NCI-H2196 (cell line): ENCODE measurements around the gene VPS8.

ENCODE experiments used
- DNase-seq: peaks from one replicate; lab custom pipeline; 2025; ENCODE audit not compliant: unreplicated experiment; lab: John Stamatoyannopoulos, UW

The VPS8 gene

DNA sequence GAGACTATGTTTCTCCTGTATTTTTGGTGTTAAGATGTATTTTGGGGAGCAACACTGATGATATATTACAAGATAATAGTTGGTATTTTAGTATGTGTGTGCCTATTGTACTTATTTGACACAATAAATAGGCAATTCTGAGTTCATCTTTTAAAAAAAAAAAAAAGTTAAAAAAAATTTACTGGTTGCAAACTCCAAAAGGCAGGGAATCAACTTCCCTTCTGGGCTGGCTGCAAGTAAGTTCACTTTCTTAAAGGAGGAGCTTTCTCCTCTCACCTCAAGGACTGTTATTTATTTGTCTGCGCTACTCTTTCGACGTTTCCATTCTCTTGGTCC lies 335 bp upstream of the VPS8 start:
- no peak for DNase-seq

DNA sequence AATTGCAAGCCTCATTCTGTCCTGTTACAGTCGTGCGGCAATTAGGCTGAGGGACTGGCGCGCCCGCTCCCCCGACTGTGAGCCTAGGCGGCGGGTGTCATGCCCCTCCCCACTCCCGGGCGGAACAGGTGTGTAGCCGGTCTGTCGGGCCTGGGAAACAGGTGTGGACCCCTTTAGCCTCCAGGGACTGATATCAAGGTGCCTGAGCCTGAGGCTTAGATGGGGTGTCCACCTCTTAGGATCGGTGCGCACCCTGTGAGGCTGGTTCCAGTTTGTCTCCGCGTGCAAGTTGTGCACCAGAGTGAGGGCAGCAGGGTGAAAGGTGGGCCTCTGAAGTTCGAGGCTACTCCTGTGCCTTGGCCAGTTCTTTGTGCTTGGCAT lies 686 bp downstream of the VPS8 start:
- DNase-seq = no peak

DNA sequence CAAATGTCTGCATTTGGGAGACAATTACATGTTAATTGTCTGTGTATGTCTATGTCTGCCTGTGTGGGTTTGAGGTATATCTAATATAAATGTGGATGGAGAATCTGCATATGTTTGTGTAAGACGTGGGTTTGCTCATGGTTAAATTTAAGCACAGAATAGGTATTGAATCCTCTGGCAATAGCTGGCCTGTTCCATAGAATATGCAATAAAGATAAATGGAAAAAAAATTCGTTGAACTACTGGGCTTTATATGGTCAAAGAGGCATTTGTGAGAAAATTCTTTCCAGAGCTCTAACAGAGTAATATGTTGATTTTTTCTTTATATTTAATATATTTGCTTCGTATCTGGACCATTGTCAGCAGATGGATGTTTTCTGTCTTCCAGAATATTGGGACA lies 1.4 kb downstream of the VPS8 start:
- DNase-seq = no peak

DNA sequence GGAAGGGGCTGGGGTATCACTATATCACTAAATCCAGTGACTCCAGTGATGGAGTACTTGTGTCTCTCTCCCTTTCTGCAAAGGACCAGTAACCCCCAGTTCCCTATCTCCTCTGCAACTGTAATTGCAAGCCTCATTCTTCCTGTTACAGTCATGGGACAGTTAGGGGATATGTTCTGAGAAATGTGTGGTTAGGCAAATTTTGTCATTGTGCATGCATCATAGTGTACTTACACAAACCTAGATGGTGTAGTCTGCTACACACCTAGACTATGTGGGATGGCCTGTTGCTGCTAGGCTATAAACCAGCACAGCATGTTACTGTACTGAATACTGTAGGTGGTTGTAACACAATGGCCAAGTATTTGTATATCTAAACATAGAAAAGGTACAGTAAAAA lies 2.2 kb downstream of the VPS8 start:
- DNase-seq = no peak

DNA sequence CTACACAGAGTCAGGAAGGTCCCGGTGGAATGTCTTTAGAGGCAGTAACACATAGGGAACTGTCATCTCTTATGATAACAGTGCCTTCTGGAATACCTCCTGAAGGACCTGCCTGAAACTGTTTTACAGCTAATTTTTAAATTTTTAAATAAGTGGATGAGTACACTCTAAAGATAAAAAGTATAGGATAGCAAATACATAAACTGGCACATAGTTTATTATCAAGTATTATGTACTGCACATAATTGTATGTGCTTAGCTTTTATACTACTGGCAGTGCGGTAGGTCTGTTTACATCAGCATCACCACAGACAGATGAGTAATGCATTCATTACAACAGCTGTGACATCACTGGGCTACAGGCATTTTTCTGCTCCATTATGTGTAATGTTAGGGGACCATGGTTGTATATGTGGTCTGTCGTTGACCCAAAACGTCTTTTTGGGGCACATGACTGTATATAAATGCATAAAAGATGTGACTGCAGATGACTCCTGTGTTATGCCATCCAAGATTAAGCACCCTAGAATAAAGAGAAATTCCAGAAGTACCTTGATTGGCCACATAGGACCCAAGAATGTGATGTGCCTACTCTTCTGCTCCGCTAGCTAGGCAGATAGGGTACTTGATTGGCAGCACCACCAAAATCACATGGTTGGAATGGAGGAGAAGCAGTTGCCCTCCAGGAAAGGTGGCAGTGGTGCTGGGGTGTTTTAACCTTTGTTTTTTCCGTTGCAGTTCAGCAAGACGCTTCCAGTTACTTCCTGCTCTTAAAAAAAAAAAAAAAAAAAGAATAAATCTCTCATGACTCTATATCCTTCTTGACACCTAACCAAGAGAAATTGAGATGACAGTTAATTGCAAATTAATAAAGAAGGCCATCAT lies 3.3 kb downstream of the VPS8 start:
- no peak for DNase-seq

DNA sequence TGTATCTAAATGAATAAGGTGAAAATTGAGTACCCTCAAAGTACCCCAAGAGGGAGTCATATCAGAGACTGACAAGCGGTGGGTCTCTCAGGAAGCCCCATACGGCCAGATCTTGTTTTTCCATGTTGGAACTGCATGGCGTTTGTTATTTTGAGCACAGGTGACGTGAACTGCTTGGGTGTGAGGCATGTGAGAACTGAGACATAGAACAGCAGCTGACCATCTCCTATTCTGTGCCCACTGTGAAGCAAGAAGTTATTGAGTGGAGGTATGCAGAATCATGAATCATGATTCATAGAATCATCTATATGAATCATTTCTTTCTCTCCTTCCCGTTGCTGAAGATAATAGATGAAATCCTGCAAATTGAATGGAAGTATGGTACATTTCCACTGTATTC lies 4.6 kb downstream of the VPS8 start:
- DNase-seq = no peak

DNA sequence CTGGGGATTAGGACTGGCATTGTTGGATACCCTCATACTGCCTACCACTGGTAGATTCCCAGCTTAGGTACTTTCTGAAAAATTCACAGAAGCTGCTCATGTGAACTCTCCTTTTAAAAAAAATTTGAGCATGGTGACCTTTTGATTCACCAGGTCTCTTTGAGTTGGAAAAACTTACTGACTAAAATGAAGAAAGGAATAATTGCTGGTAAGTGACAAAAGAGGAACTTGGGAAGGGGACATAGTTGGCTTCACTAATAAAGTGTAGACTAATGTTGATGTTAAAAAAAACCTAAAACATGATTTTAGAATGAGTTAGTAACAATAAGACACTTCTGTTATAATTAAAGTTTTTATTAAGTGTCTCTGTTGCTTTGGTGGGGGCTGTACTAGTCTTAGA lies 8.6 kb downstream of the VPS8 start:
- no peak for DNase-seq

DNA sequence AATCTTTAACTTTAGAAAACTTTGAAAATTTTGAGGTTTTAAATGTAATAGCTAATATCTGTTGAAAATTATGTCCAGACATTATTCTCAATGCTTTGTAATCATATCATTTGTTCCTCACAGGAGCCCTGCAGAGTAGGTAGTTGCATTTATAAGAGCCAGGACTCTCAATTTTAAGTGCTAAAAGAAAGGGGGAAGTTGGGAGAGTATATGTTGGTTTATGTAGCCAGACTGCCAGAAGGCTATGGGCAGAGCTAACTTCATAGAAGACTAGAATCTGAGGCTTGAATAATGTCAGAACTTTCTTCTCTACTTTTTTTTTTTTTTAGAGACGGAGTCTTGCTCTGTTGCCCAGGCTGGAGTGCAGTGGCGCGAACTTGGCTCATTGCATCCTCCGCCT lies 9.1 kb downstream of the VPS8 start:
- DNase-seq = no peak

DNA sequence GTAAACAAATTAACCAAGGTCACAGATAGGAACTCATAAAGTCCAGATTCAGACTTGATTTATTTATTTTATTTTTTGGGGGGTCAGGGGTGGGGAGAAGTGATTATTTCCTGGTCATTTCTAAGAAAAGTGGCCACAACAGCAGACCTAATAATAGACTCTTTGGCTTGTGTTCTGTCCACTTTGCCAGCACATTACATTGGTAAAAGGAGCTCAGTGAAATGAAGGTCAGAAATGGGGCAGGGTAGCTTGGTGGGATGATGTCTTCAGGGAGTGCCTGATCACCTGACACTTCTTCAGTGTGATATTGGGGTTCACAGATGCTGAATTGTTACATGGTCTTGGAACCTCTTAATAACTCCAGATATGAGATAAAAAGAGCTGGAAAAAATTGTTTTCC lies 10.1 kb downstream of the VPS8 start:
- DNase-seq = no peak

DNA sequence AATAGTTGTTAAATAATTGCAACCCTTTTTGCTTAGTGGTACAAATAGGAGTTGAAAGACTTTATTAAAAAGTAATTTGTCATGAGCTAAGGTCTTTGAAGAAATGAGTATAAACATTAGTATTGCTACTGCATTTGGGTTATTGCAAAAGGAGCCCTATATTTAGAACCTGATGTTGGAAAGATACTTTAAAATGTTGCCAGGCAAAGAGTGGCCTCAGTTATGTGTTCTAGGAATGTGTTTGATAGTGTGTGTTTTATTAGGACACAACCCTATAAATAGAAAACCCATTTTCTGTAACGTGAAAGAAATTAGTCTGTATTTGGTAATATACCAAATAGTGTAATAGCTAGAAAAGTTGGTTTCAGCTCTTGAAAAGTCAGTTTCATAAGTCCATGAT lies 10.7 kb downstream of the VPS8 start:
- no peak for DNase-seq

DNA sequence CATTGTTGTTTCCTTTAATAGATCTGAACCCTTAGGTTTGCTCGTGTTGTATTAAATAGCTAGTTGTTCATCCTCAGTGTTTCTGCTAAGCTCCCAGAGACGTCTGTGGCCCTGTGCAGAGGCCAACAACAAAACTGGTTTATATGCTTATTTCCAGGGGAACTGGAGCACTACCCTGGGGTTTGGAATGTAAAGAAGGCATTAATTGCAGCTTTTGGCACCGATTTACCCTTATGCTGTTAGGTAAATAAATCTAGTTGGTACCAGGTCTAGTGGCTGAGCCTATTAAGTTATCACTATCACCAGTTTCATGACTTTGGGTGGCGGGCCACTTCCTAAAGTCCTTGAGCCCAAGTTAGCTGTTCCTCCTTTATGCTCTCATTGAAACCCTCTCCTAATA lies 12.0 kb downstream of the VPS8 start:
- no peak for DNase-seq

DNA sequence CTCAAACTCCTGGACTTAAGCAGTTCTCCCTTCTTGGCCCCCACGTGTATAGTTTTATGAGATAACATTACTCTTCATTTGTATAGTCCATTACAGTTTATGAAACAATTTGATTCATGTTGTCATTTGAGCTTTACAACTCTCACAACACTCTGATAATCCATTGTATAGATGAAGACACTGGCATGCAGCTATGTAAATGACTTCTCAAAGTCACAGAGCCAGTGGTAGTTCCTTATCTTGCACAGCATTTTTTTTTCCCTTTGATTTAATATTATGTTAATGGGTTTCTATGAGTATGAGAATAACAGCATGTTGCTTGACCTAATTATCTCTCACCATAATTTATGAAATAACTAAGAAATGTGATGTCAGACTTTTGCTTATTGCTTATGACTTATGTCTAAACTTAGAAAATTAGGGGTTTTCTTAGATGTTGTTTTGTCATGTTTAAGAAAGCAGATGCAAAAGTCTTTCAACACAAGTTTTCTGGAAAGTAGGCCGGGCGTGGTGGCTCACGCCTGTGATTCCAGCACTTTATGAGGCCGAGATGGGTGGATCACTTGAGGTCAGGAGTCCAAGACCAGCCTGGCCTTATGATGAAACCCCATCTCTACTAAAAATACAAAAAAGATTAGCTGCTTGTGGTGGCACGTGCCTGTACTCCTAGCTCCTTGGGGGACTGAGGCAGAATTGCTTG lies 13.3 kb downstream of the VPS8 start:
- no peak for DNase-seq

DNA sequence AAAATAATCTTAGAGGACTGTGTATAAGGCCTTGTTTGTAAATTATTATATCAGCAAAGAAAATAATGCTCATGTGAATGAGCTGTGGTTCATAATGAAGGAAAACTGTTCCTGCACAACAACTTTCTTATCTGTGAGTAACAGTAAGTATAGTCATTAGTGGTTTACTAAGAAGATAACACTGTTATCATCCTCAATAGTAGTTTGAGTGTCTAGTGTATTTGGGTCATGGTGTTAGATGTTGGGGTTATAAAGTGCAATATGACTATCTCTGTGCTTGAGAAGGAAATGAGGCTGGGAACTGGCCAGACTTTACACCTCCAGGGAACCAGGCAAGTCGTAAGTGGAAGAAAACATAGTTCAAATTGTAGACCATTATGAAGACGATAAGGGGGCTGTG lies 15.6 kb downstream of the VPS8 start:
- no peak for DNase-seq

DNA sequence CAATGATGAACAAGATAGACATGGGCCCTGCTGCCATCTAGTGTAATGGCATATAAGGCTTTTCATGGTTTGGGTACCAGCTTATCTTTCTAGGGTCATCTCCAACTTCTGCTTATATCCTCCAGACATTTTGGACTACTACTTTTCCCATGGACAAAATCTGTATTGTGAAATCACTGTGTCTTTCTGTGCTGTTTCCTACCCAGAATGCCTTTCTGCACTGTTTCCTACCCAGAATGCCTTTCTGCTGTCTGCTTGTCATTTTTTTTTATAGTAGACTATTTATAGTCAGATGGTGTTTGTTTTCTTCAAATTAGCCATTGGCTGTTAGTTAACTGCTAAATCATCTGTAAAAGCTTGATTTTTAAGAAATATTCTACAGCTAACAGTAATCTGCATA lies 20.1 kb downstream of the VPS8 start:
- DNase-seq = no peak

DNA sequence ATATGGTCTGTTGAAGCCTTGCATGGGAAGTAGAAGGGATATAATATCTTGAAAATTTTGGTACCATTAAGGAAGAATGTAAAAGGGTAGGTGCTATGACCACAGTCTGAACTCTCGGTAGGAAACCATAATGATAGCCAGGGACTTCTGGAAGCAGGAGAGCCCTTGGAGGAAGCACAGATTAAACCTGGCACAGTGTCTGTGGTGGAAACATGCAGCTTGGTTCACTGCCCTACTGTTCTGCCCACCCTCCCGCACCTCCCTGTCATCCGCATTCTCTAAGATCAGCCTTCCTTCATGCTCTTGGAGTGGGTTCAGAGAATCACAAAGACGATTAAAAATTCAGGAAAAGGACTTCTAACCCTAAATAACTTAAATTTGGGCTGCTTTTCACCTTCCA lies 20.9 kb downstream of the VPS8 start:
- DNase-seq = no peak

DNA sequence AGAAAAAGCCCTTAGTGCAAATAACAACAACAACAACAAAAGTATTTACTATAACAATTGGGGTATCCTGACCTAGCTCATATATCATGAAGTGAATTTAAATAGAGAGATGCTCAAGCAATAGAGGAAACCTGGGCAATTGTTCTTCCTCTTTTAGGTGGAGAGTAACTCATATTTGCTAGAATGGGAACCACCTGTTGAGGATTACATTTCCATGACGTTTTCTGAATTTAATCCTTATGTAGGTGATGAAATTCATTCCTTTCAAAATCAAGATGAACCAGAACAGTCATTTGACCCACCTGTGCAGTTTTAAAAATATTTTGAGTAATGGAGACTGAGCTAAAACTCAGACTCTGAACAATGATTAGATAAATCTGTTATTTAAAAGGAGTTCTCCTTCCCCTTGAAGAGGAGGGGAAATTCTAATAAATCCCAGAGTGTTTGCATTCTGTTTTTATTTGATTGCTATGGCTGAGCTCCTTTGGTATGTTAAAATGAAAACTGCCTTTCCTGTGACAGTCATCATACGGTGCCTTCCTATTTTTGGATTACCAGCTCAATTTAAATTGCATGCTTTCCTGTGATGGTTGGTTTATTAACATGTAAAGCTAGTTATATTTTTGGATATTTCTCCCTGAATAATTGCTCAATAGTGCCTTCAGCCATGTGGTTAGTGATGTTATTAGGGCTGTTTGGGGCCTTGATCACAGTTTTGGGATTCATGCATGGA lies 24.3 kb downstream of the VPS8 start:
- no peak for DNase-seq

DNA sequence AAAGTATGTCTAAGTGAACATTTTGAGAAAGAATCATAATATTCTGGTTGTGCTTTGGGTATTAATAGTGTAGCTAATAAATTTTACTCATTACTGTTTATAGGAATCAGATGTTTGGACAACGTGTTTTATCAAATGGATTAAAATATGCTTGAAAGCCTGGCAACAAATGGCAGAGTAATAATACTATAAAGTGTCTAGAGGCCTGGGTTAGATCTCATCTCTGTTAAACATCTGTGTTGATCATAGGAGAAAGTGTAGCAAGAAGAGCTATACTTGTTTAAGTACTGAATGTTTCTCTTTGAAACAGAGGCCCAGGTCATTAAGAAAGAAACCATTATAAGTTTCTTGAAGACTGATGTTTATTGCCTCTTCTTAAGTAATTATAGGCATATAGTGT lies 30.5 kb downstream of the VPS8 start:
- no peak for DNase-seq

DNA sequence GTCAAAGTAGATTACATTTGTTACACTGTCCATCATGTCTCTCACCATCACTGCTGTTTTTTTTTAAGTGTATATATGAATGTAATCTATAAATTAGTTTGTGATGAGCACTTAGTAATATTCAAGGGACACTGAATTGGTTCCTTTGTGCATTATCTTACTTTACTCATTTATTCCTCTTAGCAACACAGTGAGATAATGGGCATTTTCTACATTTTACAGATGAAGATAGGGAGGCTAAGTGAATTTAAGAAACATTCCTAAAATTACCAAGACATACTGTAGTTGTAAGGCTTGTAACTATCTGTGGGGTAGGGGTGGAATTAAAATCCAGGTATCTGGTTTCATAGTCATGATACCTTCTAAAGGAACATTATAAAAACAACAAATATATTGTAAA lies 33.9 kb downstream of the VPS8 start:
- no peak for DNase-seq

DNA sequence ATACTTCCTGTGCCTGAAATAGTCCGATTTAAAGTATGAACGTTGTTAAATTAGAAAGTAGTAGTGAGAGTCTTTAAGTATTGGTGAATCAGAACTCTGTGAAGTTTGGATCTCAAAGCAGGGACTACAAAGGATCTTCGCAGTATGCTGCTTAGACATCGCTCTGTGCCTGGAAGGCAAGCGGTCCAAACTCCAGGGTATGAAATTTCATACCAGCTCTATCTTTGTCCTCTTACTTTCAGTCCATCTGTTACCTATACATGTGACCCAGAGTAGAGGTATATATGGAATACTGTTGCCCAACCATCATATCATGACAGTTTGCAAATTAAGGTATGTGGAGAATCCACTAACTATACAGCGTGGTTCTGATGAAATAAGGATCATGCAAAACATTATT lies 34.5 kb downstream of the VPS8 start:
- DNase-seq = no peak

DNA sequence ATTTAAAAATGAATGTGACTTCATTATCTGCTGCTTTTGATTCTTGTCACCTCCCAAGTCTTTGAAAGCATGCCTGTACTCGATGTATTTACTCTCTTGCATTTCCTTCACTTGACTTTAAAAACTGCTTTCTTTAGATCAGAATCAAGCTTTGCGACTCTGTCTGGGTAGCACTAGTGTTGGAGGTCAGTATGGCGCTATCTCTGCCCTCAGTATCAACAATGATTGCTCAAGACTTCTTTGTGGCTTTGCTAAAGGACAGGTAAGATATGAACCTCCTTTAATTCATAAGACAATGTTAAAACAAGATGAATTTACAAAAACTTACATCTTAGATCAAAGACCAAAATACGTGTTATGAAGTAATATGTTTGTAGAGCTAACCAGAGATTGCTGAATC lies 37.0 kb downstream of the VPS8 start:
- no peak for DNase-seq

DNA sequence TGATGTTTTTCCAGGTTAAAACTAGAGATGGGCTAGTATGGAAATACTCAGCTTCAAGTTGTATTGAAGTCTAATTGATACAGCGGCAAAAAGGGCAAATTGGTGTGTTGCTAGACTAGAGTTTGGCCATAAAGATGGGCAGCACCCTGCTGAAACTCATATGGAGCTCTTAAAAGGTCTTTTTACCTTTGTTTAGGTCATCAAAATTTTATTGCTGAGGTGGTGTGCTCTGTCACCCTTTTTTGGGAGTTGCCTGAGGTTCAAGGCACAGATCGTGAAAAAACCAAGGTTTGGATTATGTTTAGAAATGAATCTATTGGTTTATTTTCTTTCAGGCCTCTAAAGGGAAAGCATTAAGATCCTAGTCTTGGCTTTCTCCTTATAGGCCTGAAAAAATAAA lies 38.2 kb downstream of the VPS8 start:
- no peak for DNase-seq

DNA sequence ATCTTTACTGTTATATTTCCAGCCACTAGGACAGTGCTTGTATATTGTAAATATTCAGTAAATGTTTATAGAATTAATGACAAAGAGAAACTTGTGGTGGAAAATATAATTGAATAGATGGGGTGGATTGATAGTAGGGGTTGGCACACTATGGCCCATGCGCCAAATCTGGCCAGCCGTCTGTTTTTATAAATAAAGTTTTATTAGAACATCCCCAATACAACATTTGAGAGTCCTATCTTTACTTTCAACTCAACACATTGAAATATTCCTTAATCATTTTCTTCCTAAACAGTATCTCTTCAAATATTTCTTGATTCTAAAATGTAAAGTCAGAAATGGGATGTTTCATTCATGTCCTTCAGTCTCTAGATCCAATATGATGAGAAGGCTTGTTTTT lies 45.1 kb downstream of the VPS8 start:
- DNase-seq = no peak
